Erythroblast (primary cell): ENCODE data around the gene EBP.

Source experiments
- GATA1 ChIP-seq: IDR thresholded peaks from 2 replicates; pipeline ENCODE4 v1.6.1; 2011; ENCODE audit warnings: low read depth, mild to moderate bottlenecking, control low read depth, low read length, moderate library complexity
- POLR2A ChIP-seq: IDR thresholded peaks from 2 replicates; pipeline ENCODE4 v1.6.1; 2011; ENCODE audit warnings: mild to moderate bottlenecking, low read length

- TF ChIP-seq POLR2A = no peak
- TF ChIP-seq GATA1 = no peak
Observed at GRCh38 chrX:48480583-48480982, 41.0 kb upstream of the EBP start.
